ENCODE measurements around the gene SFI1. TPM values are rescaled to one million over a fixed set of nuclear protein-coding genes. Genes with fewer than 3 reads are reported as not detected.
"Not testable (repeated sequence)": the region's sequence is repeated elsewhere in the genome, so short reads cannot be mapped to it uniquely, and the experiment has no call there.

Gene SFI1
- total RNA-seq, 1 donor from 2014 or later: 11.5 TPM

DNA sequence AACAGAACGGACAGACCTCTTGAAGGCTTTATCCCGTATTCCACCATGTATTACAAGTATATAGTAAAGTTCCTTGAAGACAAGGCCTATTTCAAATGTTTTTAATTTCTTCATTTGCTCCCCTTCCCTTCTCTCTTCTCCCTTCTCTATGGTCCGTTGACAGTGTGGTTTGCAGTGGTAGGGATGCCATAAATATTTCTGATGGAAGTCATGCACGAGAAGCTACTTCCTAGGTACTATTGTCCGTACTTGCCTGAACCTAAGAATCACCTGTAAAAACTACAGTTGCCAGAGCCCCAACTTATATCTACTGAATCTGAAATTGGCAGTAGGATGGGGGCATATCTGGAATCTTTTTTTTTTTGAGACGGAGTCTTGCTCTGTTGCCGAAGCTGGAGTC lies 162.9 kb downstream of the SFI1 start:
- peaks cover 14 to 23% (median 17%) of the 10 kb centered on the region in 3 donors for H3K4me1 ChIP-seq (ENCODE audit: control insufficient read depth in 3 of 3, insufficient read depth in 3 of 3, low read length in 3 of 3)
- H3K9me3 ChIP-seq (ENCODE audit: control insufficient read depth in 3 of 3, low read length in 3 of 3): no peaks in the 10 kb centered on the region
- H3K27me3 ChIP-seq (ENCODE audit: control insufficient read depth in 3 of 3, insufficient read depth in 3 of 3, low read length in 3 of 3): no peaks in the 10 kb centered on the region
- H3K9ac ChIP-seq (ENCODE audit: low read depth in 1 of 3, low read length in 3 of 3): no peak overlapping the region
- peaks cover 0 to 2% (median 0%) of the 10 kb centered on the region in 3 donors for H3K36me3 ChIP-seq (ENCODE audit: control insufficient read depth in 3 of 3, insufficient read depth in 3 of 3, low read length in 3 of 3)
- H3K27ac ChIP-seq (ENCODE audit: low read depth, low read length): no peak overlapping the region
- H3K4me3 ChIP-seq (ENCODE audit: low read length in 3 of 3): no peak overlapping the region

DNA sequence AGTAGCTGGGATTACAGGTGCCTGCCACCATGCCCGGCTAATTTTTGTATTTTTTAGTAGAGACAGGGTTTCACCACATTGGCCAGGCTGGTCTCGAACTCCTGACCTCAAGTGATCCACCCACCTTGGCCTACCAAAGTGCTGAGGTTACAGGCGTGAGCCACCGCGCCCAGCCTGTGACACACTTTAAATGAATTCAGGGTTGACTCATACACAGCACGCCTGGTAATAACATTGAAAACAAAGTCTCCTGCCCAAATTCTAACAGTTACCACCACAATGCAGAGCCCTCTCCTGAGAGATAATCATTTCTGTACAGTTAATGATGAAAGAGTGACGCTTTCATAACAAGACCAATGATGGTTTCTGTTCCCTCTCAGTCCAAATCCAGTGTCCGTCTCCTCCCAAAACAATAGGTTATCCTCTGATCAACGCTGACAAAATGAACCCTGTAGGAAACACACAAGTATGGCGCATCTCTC lies 164.6 kb downstream of the SFI1 start:
- Histone ChIP-seq H3K4me3 (ENCODE audit: low read length in 3 of 3) (peak overlapping the region; percentile 91 to 100 (median 96)), H3K9ac (ENCODE audit: low read depth in 1 of 3, low read length in 3 of 3) (peak overlapping the region in 2 of 3 donors; percentile 86 to 93), H3K4me1 (ENCODE audit: control insufficient read depth in 3 of 3, insufficient read depth in 3 of 3, low read length in 3 of 3) (peaks cover 9 to 16% (median 13%) of the 10 kb centered on the region in 3 donors)
- not testable (repeated sequence) for H3K36me3 ChIP-seq (ENCODE audit: control insufficient read depth in 3 of 3, insufficient read depth in 3 of 3, low read length in 3 of 3); H3K27me3 ChIP-seq (ENCODE audit: control insufficient read depth in 3 of 3, insufficient read depth in 3 of 3, low read length in 3 of 3); H3K9me3 ChIP-seq (ENCODE audit: control insufficient read depth in 3 of 3, low read length in 3 of 3); H3K27ac ChIP-seq (ENCODE audit: low read depth, low read length)

DNA sequence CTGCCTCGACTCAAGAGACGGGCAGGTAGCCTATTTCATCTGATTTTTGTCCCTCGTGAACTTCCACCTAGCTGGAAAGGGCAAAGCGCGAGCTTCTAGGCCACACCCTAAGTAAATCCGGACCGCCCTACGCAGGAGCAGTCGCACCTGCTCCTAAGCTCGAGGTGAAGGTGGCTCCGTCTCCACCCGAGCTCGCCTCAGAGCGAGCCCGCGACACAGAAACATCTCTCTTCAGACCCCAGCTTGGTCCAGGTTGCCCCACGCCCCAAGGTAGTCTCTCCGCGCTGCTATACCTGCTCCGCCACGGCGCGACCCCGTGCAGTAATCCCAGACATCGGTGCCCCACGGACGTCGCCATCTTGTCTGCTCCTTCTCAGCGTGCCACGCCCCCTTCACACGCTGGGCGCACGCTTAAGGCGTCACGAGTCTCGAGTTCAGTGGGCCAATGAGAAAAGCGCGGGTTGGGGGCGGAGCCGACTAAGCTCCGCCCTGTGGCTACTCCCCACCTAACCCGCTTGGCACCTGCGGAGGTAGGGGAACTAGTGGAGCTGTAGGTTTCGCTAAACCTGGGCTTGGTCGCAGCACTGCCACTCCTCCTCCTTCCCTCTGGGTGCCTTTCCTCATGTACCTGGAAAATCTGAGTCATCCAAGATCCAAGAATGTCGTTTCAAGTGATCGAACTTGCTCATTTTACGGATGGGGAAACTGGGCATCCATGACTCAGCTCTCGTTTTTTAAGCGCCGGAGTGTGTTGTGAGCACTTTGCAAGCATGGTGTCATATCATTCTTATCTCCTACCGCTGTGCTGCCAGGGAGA lies 165.7 kb downstream of the SFI1 start, which contains the start of gene PISD:
Gene PISD (minus strand): TSS at position 365 of the 817 bp plus-strand sequence. CDS start 7 bp downstream, at position 358.
- Histone ChIP-seq H3K36me3 (ENCODE audit: control insufficient read depth in 3 of 3, insufficient read depth in 3 of 3, low read length in 3 of 3) (peaks cover 0 to 2% (median 0%) of the 10 kb centered on the region in 3 donors), H3K4me1 (ENCODE audit: control insufficient read depth in 3 of 3, insufficient read depth in 3 of 3, low read length in 3 of 3) (peaks cover 9 to 16% (median 13%) of the 10 kb centered on the region in 3 donors), H3K9ac (ENCODE audit: low read depth in 1 of 3, low read length in 3 of 3) (peak within 1 kb of the TSS; percentile 54 to 93 (median 86)), H3K4me3 (ENCODE audit: low read length in 3 of 3) (peak within 1 kb of the TSS; percentile 91 to 100 (median 96)), H3K27ac (ENCODE audit: low read depth, low read length) (peak within 1 kb of the TSS; percentile 48), H3K27me3 (ENCODE audit: control insufficient read depth in 3 of 3, insufficient read depth in 3 of 3, low read length in 3 of 3) (no peaks in the 10 kb centered on the region), H3K9me3 (ENCODE audit: control insufficient read depth in 3 of 3, low read length in 3 of 3) (no peaks in the 10 kb centered on the region)

DNA sequence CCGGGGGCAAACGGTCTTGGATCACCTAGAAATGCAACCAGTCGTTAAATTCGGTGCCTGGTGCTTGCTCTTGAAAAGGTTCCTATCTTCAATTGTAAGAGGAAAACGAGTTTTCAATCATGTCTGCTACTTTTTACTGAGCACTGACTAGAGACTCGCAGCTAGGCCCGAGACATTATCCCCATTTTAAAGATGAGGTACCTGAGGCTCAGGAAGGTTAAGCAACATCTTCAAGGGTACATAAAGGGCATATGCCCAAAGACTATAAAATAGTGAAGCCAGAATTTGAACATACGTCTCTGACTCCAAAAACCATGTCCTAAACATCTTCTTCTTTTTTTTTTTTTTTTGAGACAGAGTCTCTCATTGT lies 166.3 kb downstream of the SFI1 start:
- Histone ChIP-seq H3K27ac (ENCODE audit: low read depth, low read length) (peak overlapping the region; percentile 48), H3K27me3 (ENCODE audit: control insufficient read depth in 3 of 3, insufficient read depth in 3 of 3, low read length in 3 of 3) (no peaks in the 10 kb centered on the region), H3K9ac (ENCODE audit: low read depth in 1 of 3, low read length in 3 of 3) (peak overlapping the region in 2 of 3 donors; percentile 57 to 93), H3K4me3 (ENCODE audit: low read length in 3 of 3) (peak overlapping the region; percentile 91 to 100 (median 96)), H3K9me3 (ENCODE audit: control insufficient read depth in 3 of 3, low read length in 3 of 3) (no peaks in the 10 kb centered on the region), H3K4me1 (ENCODE audit: control insufficient read depth in 3 of 3, insufficient read depth in 3 of 3, low read length in 3 of 3) (peaks cover 9 to 16% (median 13%) of the 10 kb centered on the region in 3 donors), H3K36me3 (ENCODE audit: control insufficient read depth in 3 of 3, insufficient read depth in 3 of 3, low read length in 3 of 3) (peaks cover 0 to 2% (median 0%) of the 10 kb centered on the region in 3 donors)

Small RNA genes within 50 kb of the gene (small RNA-seq; reads per million reads assigned to genes)
- not detected for gene AL096701.2
- not detected for gene RNU6-28P

Other genes starting within 250 kb of the SFI1 start
- gene PIK3IP1, start 204.0 kb upstream of the SFI1 start, total RNA-seq: 6.3 TPM
- 19.8 TPM for gene PATZ1, start 150.2 kb upstream of the SFI1 start, total RNA-seq
- 98.1 TPM for gene DRG1, start 96.9 kb upstream of the SFI1 start, total RNA-seq
- gene EIF4ENIF1, start 6.7 kb upstream of the SFI1 start, total RNA-seq: 8.9 TPM
- 11.0 TPM for gene PISD, start 165.7 kb downstream of the SFI1 start, total RNA-seq